ACHN (cell line): ENCODE results near the gene CYB561D1.
"Not testable (repeated sequence)": the region's sequence is repeated elsewhere in the genome, so short reads cannot be mapped to it uniquely, and the experiment has no call there.

ENCODE experiments used
- DNase-seq: peaks from one replicate; pipeline ENCODE4 v3.0.0-alpha.2; 2015
- in situ Hi-C: cut with HindIII; loops from 2 replicates; pipeline ENCODE4 v1.10.0; 2017; ENCODE audit warnings: low sequenced_read_pairs, low pct_ligation_motif_present, low pct_unique_long_range_greater_than_20kb

Gene CYB561D1, protein sequence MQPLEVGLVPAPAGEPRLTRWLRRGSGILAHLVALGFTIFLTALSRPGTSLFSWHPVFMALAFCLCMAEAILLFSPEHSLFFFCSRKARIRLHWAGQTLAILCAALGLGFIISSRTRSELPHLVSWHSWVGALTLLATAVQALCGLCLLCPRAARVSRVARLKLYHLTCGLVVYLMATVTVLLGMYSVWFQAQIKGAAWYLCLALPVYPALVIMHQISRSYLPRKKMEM

DNA sequence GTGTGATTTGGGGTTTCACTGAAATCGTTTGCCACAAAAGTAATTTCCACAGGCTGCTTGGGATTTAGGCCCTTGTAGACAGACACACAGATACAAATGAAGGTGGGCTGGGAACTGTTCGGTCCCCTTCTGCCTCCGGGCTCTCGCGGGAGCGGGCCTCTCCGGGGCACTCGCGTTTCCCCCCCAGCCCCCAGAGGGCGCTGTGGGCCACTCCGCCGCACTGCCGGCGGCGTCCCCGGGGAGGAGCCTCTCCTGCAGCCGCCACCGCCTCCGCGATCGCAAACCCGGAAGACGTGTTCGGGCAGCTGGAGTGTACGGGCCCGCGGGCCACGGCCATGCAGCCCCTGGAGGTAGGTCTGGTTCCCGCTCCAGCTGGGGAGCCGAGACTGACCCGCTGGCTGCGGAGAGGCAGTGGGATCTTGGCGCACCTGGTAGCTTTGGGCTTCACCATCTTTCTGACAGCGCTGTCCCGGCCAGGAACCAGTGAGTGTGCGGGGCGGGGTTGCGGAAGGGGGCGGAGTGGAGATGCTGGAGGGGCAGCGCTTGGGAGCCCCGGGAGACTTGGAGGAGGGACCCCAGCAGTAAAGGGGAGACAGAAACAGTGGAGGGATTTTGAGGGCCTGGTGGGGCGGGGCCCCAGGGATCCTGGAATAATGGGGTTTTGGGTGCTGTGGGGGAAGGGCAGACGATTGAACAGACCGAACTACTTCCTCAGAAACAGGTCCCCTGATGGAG lies at the start of gene CYB561D1:
CYB561D1 (plus strand) TSS at position 290 of the 735 bp plus-strand sequence; CDS start at position 336, 46 bp downstream.
- in situ Hi-C loops: no loop called here
- peak; percentile 84 for DNase-seq

DNA sequence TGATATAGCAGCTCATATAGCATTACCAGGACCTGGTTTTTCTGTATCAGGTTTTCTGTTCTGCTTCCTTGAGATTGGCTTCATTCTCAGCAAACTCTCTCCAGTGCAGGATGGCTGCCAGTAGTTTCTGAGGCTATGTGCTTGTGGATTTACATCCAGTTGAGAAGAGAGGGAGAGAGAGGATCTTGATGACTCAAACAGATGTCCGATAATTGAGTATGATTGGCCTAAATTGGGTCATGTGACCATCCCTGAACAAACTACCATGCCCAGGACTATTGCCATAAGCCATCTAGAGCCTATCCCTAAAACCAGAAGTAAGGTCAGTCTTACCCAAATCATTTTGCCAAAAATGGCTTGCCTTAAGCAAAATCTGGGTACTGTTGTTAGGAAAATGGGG lies 49.5 kb upstream of the CYB561D1 start:
- in situ Hi-C loops: no loop called here

DNA sequence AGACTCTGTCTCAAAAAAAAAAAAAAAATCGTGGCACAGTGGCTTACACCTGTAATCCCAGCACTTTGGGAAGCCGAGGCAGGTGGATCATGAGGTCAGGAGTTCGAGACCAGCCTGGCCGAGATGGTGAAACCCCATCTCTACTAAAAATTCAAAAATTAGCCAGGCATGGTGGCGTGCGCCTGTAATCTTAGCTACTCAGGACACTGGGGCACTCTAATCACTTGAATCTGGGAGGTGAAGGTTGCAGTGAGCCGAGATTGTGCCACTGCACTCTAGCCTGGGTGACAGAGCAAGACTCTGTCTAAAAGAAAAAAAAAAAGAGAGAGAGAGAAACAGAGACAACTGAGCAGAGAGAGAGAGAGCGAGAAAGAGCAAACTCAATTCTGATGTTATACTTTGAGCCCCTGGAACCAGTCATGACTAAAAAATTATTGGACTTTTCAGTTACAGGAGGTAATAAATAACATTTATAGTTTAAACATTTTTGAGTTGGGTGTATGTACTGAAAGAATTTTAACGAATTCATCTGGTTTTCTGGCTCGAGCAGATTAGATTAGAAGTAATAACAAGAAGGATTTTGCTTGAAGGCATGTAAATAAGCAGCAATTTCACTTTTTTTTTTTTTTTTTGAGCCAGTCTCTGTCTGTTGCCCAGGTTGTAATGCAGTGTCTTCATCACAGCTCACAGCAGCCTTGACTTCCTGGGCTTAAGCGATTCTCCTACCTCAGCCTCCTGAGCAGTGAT lies 47.8 kb upstream of the CYB561D1 start:
- not testable (repeated sequence) for DNase-seq

More for the DNA sequence above, 49.5 kb upstream of the CYB561D1 start:
- DNase-seq: no peak

DNA sequence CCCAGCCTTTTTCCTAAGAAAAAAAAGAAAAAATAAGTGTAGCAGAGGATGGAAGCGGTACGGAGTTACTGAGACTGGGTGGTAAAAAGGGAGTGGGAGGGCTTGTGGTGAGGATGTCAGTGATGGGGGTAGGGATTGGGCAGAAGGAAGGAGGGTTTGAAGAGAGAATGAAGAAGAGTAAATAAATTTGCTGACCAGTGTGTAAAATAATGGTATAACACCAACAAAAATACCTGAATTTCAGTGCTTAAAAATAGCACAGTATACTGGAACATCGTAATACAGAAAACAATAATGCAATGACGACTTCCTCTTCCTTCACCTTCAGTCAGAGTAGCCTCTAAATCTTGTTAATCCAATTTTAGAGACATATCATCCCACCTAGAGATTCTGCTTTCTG lies 46.4 kb upstream of the CYB561D1 start:
- in situ Hi-C loops: no loop called here
- DNase-seq: no peak

More for the DNA sequence above, 47.8 kb upstream of the CYB561D1 start:
- in situ Hi-C loops: not testable (repeated sequence)

DNA sequence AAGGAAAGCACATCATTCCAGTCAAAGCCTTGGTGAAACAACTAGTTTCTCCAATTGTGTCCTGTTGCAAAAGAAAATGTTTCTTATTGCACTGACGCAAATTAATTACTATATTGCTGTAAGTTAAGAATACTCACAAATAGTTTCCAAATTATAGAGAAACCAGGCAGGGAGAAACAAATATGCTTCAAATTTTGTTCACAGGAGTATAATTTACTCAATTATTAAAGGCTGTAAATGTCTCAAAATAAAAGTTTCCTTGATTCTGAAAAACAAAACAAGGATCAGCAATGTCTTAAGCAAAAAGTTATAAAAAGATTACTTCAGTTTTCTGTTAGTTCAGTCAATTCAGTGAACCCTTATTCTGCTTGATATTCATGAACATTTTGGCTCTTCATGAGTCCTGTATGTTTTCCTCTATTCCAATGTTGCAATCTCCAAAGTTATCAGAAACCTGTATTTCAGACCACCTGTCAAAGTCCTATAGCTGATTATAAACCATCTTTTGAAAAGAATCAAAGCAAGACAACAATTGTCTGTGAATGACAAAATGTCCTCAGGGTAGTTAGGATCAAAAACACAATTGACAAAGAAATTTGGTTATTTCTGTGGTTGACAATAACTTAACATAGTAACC lies 39.3 kb upstream of the CYB561D1 start:
- no peak for DNase-seq
- in situ Hi-C loops: no loop called here

DNA sequence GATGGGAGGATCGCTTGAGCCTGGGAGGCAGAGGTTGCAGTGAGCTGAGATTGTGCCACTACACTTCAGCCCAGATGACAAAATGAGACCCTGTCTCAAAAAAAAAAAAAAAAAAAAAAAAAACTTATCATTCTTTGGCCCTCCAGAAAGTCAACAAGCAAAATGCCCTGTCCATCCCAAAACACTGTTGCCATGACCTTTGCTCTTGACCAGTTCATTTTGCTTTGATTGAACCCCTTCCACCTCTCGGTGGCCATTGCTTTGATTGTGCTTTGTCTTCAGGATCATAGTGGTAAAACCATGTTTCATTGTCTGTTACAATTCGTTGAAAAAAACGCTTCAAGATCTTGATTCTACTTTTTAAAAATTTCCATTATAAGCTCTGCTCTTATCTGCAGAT lies 36.1 kb upstream of the CYB561D1 start:
- in situ Hi-C loops: no loop called here
- no peak for DNase-seq

DNA sequence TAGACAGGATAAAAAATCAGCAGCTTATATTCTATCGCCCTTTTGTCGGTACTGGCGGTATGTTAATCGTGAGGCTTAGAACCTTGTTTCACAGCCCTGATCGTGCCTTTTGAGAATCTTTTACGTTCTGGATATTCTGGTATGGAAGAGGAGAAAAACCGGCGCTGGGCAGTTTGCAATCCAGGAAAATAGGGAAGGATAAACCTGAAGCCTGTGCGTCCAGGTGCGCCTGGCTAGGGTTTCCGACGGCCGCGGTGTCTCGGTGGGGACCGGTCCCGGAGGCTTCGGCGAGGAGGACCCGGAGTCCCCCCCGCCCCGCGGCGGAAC lies 27.8 kb upstream of the CYB561D1 start:
- in situ Hi-C loops: no loop called here
- no peak for DNase-seq

DNA sequence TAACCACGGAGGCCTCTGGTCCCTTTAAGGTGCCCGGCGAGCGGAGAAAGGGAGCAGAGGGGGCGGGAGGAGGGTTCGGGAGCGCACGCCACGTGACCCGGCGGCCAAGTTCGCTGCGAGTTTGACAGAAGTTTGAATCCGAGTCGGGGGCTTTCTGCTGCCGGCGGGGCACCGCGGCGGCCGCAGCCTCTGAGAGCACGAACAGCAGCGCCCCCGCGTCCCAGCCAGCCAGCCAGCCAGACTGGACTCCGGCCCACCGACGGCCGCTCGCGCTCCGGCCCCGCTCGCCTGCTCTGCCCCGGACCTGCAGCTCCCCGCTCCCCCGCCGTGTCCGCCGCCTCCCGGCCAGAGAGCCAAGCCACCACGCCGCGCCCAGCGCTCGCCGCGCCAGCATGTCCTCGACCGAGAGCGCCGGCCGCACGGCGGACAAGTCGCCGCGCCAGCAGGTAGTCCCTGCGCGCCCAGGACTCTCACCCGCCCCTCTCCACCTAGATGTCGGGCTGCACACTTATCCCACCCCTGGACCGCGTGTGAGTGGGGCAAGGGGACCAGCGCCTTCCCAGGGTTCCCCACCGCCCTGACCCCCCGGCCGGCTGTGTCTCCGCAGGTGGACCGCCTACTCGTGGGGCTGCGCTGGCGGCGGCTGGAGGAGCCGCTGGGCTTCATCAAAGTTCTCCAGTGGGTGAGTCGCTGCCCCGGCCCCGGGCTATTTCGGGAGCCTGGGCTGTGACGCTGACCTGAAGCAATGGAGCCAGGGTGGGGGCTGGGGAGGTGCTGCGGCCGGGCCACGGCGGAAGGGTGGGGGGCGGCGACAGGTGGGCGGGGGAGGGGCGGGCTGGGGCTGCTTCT lies 27.2 kb upstream of the CYB561D1 start, which contains the start of gene SYPL2:
SYPL2 (plus strand) TSS at position 95 of the 849 bp plus-strand sequence; CDS start at position 393, 298 bp downstream.
- in situ Hi-C loops: no loop called here
- no peak for DNase-seq

DNA sequence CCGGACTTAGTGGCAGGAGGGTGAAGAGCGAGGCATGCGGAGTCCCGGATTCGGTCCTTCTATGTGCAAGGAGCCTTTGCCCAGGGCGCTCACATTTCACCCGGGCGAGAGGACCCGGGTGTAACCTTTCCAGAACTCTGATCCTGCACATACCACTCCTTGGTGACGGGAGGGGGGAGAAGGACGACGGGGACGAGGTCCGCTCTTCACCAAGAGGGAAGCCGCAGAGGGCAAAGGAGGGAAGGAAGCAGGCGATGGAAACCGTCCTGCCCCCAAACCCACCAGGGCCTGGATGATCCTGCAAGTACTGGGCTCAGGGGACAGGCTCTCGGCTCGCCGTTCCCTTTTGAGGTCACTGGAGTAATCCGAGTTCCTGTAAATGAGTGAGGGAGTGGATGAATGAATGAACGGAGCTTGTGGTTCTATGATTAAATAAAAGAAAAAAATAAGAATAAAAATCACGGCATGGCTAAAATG lies 26.6 kb upstream of the CYB561D1 start:
- in situ Hi-C loops: no loop called here
- no peak for DNase-seq

DNA sequence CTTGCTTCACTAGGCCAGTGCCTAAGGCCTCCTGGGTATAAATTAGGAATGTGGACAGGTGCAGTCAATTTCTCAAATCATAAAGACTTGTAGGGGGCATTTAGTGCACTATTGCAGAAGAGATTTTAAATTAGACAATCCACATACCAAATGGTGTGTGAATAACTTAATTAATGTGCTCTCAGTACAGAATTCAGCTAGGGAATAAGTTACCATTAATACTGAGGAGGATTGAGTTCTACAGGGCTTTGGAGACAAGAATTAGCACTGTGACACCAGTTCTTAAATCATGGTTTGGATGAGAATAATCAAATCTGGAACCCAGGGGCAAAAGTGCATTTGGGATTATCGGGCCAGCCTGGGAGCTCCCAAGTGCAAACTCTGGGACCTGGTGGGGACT lies 25.8 kb upstream of the CYB561D1 start:
- in situ Hi-C loops: no loop called here
- DNase-seq: no peak

DNA sequence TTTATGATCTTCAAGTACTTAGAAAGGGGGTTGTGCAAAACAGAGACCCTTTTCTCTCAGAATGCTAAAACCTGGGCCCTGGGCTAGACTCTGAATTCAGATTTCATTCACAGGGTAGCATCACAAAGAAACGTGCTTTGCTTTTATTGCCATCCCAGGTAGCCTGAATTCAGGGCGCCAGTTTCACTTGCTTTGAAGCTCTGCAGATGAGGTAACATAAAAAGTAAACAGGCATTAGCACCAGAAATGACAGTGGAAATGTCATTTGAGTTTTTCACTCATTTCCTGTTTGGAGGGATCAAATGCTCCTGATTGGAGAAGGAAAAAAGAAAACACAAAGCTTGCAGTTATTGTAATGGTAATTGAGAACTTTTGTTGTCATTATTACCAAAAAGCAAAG lies 25.0 kb upstream of the CYB561D1 start:
- in situ Hi-C loops: no loop called here
- DNase-seq: no peak

DNA sequence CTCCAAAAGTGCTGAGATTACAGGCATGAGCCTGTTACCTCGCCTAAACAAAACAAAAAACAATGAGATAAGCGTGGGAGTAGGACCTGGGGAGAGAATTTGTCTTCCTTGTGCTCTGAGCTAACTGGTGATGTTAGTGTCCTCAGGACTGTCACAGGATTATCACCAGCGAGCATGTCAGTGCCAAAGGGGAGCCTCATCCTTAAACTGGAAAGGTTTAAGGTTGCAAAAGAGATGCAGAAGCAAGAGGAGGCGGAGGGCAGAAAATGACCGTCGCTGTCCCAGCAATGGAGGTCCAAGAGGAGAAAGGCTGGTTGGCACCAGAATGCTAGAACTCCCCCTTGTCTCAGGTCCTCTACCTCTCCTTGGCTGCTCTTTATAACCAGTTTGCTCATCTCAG lies 23.6 kb upstream of the CYB561D1 start:
- in situ Hi-C loops: no loop called here
- DNase-seq: no peak

DNA sequence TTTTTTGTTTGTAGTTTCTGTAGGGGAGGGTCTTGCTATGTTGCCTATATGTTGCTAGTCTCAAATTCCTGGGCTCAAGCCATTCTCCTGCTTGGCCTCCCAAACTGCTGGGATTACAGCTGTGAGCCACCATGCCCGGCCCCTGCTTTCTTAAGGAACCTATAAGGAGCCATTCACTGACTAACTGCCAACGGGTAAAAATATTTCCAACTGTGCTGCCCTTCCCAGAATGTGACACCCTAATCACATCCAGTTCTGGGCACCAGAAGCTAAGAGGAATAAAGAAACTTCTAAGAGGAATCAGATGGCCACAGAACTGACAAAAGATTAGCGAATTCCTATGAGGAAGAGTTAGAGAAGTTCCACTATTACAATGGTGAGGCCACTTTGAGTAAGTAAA lies 21.1 kb upstream of the CYB561D1 start:
- DNase-seq: no peak
- in situ Hi-C loops: no loop called here

DNA sequence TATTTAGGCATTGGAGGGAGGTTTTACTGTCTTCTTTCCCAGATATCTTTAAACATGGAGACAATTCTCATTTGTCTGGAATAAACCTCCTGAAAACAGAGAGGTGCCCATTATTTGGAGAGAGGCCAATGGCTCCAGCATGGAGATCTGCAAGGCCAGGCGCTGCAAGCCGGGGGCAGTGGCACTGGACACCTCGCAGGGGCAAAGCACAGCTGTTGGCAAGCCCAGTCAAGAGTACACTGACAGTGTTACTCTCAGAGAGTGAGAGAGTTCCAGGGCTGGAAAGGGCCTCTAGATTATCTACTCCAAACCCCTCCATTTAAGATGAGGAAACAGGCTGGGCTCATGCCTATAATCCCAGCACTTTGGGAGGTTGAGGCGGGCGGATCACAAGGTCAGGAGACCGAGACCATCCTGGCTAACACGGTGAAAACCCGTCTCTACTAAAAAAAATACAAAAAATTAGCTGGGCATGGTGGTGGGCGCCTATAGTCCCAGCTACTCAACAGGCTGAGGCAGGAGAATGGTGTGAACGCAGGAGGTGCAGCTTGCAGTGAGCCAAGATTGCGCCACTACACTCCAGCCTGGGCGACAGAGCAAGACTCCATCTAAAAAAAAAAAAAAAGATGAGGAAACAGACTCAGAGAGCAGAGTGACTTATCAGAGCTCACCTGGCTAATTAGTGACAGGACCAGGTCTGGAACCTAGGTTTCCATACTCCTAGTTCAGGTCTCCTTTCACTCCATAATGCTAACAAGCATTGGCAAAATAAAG lies 20.4 kb upstream of the CYB561D1 start:
- DNase-seq, in situ Hi-C loops: not testable (repeated sequence)

DNA sequence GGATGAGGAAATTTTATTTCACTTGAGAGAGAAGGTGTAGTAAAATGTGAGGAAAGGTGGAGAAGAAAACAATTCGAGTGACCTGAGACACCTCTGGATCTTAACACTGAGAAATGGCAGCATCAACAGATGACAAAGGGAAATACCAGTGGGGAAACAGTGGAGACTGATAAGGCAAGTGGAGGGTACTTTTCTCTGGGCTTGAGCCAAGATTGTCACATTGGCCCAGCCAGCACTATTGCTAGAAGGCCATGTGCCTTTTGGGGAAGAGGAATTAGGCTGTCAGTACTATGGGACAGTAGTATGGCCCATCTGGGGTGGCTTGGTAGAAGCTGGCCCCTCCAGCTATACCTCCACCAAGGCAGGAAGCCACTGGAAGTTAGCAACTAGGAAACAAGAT lies 19.2 kb upstream of the CYB561D1 start:
- in situ Hi-C loops: no loop called here
- DNase-seq: no peak

DNA sequence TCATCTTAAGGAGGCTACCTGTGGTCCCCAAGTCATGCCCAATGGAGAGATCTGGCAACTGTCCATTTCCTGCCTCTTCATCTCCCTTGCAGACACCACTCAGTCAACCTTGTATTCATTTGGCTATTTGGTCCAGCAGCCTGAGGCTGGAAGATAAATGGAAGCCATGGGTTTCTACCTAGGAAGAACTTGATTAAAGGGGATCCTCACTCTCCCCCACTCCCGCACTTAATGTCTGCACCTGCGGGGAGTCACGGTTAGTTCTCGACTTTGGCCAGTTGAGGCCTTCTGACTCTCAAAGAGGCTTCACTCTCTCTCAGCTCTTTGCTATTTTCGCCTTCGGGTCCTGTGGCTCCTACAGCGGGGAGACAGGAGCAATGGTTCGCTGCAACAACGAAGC lies 18.6 kb upstream of the CYB561D1 start:
- DNase-seq: no peak
- in situ Hi-C loops: no loop called here

DNA sequence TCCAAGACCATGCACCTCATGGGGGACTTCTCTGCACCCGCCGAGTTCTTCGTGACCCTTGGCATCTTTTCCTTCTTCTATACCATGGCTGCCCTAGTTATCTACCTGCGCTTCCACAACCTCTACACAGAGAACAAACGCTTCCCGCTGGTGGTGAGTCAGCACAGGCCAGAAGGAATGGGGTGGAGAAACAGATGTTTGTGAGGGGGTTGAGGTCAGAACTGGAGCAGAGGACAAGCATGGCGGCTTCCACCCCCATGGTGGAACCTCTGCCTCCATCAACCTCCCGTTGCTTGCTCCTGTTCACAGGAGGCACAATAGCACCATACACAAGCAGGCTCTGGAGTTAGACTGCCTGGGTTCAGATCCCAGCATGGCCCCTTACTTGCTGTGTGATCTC lies 17.1 kb upstream of the CYB561D1 start:
- DNase-seq: no peak
- in situ Hi-C loops: no loop called here
